Posterior cingulate gyrus (tissue), 11 donors: ENCODE data around the gene PSRC1.

Source experiments
- DNase-seq, 10 donors: peaks; one replicate each; pipeline versions ENCODE4 v3.0.0 to v3.0.0-alpha.2; 2020 to 2021; ENCODE audit warnings: mixed read lengths in 3 of 10
- intact Hi-C: fragments of 100-400 bp; cut with DNase I; formaldehyde crosslinking; loops from one replicate; pipeline ENCODE4 v1.15.1; 2023

The PSRC1 gene

GRCh38 chr1:109263597-109264378 is 19.2 kb downstream of the PSRC1 start:
- intact Hi-C loops: loop anchor here (2.0 to 10.0 kb wide), 4 partner anchors 63 to 271 kb away; partner anchors contain the start of genes ELAPOR1, GPR61 and SORT1
- DNase-seq: peak in 9 of 10 donors; percentile 53 to 96 (median 75)

DNA sequence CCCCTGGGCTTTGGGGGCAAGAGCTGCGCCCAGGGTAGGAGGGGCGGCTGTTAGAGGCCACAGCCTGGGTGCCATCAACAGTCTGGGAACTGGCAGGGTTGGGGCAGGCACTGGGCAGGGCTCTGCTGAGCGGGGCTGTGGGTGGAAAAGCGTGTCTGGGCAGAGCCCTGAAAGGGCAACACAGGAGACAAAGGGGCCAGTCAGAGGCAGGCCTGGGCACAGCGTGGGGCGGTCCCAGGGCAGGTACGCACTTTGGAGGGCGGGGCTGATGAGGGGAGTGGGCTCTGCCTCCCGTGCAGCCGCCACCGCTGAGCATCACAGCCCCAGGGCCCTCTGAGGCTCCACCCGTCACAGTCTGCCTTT is 19.7 kb downstream of the PSRC1 start:
- peak in 1 of 10 donors; percentile 63 for DNase-seq
- intact Hi-C loops: loop anchor here (2.0 to 10.0 kb wide), 4 partner anchors 62 to 272 kb away; partner anchors contain the start of genes ELAPOR1, GPR61 and SORT1

GRCh38 chr1:109262231-109263055 is 20.5 kb downstream of the PSRC1 start:
- peak in 2 of 10 donors; percentile 70 to 84 for DNase-seq
- intact Hi-C loops: loop anchor here (2.0 to 10.0 kb wide), 4 partner anchors 62 to 272 kb away; partner anchors contain the start of genes ELAPOR1, GPR61 and SORT1

DNA sequence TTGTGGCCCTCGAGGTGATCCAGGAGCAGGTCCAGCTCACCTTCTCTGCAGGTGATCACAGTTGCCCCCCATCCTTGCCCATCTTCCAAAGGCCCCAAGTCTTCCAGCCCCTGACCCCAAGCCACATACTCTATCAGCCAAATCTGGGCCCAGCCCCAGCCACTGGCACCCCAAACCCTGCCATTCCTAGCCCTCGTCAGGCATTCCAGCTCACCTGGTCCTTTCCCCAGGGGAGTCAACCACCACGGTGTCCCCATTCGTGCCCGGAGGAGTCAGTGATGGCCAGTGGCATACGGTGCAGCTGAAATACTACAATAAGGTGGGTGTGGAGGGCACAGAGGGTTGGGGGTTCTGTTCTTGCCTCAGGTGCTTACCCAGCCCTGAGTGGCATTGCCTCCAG is 21.4 kb downstream of the PSRC1 start:
- peak in 1 of 10 donors; percentile 66 for DNase-seq
- intact Hi-C loops: loop anchor here (5.0 to 10.0 kb wide), 3 partner anchors 136 to 273 kb away; partner anchors contain the start of genes ELAPOR1, GPR61 and SORT1

DNA sequence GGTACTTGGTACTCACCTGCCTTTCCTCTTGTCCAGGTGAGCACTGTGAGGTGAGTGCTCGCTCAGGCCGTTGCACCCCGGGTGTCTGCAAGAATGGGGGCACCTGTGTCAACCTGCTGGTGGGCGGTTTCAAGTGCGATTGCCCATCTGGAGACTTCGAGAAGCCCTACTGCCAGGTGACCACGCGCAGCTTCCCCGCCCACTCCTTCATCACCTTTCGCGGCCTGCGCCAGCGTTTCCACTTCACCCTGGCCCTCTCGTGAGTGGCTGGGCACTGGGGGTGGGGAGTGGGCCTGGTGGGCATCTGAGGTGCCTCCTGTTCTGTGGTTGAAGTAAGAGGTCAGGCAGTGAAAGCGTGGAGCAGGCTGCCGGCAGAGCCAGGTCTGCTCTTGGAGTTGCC is 21.9 kb downstream of the PSRC1 start:
- intact Hi-C loops: loop anchor here (5.0 to 10.0 kb wide), 3 partner anchors 136 to 274 kb away; partner anchors contain the start of genes ELAPOR1, GPR61 and SORT1

GRCh38 chr1:109259674-109260557 is 23.0 kb downstream of the PSRC1 start:
- intact Hi-C loops: loop anchor here (5.0 to 10.0 kb wide), 3 partner anchors 137 to 275 kb away; partner anchors contain the start of genes ELAPOR1, GPR61 and SORT1
- no peak for DNase-seq

More for the DNA sequence above, 21.9 kb downstream of the PSRC1 start:
- DNase-seq: no peak

- DNase-seq: peak in 2 of 10 donors; percentile 71 to 90
- intact Hi-C loops: no loop called here
These were observed 24.2 kb downstream of the PSRC1 start for GRCh38 chr1:109258481-109259466.

DNA sequence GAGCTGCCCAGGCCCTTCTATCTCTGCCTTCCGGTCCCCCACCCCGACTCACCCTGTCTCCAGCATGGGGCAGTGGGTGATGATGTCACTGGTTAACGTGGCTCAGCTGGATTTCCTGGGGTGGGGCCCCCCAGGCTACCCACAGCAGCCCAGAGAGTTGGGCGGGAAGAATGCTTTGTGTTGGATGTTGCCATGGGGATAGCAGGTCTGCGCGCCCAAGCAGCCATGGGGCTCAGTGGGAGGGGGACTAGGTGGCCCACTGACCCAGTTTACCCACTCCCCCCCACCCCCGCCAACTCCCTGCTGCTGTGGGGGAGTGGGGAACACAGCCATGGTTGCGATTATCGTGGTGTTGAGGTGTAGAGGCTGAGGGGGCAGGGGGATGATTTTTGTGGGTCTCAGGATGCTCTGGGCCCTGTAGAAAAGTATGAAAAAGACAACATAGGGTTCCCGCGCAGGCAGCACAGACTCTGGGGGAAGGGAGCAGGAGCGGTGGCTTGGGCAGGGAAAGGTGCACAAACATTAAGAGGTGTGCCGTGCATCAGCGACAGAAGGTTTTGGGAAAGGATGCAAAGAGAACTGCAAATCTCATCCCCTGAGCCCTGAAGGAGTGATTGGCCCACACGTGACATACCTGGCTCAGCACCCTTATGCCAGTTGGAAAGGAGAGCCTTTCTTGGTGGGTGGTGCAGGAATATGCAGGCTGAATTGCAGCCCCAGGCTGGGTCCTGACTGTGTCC is 25.1 kb downstream of the PSRC1 start:
- peak in 2 of 10 donors; percentile 62 to 80 for DNase-seq
- intact Hi-C loops: no loop called here

DNA sequence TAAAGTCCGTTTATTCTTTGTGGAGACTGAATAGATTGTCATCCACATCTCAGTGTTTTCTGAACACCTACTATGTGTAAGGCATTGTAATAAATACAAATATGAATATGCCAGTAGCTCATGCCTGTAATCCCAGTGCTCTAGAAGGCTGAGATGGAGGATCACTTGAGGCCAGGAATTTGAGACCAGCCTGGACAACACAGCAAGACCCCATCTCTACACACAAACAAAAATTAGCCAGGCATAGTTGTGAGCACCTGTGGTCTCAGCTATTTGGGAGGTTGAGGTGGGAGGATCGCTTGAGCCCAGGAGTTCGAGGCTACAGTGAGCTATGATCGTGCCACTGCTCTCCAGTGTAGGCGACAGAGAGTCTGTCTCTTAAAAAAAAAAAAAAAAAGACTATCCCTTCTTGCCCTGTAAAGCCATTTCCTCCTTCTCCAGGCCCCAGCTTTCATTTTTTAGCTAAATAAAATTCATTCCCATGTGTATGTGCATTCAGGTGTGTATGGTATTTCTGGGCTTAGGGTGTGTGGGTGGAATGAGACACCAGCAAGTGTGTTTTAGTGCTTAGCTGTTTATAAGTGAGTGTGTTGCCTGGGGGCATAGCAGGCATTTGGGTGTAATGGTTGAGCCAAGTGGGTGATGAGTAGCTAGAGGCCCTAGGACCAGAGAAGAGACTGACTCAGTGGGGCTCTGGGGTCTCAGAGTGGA is 25.8 kb downstream of the PSRC1 start:
- intact Hi-C loops: no loop called here
- DNase-seq: no peak

GRCh38 chr1:109256085-109256484 is 26.9 kb downstream of the PSRC1 start:
- intact Hi-C loops: no loop called here
- peak in 5 of 10 donors; percentile 43 to 93 (median 79) for DNase-seq

DNA sequence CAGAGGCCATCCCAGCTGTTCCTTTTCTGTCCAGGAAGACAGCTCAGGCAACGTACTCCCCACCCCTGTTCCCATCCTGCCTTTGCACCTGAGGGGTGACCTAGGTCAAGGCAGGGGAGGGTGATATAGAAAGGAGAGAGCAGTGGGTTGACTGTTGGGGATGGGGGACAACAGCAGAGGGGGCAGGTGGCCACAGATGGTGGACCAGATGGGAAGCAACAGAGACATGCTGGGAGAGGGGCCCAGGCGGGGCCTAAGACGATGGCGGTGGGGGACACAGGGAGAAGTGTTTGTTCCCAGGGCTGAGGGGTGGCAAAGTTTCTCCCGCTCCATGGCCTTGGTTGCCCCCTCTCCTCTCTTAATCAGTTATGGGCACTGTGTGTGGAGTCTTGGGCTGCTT is 27.3 kb downstream of the PSRC1 start:
- no peak for DNase-seq
- intact Hi-C loops: no loop called here

DNA sequence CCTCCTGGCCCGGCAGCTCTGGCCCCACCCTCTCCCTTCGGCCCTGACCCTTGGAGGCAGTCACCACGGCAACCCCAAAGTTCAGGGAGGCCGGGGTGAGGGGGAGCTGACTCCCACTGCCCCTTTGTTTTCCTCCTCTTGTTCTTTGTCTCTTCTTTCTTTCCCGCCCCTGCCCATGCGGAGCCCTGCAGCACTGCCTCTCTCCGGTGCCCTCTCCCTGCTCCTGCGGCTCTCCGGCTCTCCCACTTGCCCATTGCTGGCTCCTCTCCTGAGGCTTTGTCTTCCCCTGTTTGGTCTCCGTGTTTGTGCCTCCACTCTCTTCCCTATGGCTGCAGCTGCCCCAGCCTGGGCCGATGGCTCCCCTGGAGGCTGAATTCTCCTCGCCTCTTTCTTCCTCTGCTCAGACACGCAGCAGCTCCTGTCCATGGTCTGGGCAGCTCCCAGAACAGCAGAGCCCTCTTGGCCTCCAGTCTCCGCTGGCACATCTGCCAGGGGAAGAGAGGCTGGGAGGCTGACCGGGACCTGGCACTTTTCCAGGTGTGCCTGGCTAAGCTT is 27.8 kb downstream of the PSRC1 start:
- intact Hi-C loops: no loop called here
- peak in 4 of 10 donors; percentile 28 to 89 (median 80) for DNase-seq

DNA sequence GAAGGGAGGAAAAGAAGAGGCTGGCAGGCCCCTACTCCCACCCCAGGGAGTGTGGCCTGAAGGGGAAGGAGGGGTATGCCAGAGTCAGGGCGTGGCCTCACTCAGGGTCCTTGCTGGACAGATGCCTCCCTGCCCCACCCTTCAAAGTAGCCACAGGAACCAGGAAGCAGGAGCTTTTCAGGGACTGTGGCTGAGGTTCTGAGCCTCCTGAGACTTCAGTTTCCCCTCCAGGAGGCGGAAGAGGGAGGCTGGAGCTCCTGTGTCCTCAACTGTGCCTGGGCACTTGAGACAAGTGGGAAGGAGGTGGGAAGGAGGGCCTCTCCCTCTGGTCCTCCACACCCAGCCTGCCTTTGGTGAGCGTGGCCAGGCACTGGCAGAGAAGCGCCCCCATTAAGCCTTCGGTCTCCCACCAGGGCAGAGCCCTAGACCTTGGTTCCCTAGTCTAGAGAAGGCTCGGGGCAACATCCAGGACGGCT is 28.3 kb downstream of the PSRC1 start:
- intact Hi-C loops: no loop called here
- peak in 4 of 10 donors; percentile 24 to 86 (median 77) for DNase-seq

DNA sequence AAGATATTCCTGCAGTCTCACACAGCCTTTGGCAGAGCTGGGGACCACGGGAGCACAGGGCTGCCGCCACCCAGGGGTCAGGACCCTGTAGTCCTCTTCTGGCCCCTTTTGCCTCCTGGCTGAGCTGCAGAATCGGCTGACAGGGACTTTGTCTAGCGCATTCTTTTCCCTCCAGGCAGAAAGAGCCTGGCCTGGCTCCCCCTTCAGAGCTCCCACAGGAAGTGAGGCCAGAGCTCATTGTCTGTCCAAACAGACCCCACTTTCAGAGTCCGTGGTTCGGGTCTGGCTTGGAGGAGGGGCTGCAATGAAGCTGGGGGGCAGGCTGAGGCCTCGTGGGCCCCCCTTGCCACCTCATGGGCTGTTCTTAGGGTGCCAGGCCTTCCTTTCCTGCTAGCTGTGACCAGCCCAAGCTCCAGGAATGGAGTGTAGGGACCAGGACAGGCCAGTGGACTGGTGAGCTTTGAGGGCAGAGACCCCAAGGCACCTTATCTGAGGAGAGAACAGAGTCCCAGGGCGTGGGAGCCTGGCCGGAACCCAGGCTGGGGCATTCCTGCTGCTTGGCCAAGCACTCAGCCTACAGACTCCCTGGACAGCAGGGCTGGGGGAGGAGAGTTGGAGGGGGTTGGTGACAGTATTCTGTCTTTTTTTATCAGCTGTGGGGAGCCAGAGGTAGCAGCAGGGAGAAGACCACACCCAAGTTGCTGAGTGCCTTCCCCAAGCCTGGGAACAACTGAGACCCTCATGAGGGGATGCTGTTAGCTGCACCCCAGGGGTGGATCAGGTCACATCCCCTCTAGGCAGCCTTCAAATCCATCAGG is 28.9 kb downstream of the PSRC1 start:
- intact Hi-C loops: no loop called here
- DNase-seq: peak in 7 of 10 donors; percentile 52 to 94 (median 65)

DNA sequence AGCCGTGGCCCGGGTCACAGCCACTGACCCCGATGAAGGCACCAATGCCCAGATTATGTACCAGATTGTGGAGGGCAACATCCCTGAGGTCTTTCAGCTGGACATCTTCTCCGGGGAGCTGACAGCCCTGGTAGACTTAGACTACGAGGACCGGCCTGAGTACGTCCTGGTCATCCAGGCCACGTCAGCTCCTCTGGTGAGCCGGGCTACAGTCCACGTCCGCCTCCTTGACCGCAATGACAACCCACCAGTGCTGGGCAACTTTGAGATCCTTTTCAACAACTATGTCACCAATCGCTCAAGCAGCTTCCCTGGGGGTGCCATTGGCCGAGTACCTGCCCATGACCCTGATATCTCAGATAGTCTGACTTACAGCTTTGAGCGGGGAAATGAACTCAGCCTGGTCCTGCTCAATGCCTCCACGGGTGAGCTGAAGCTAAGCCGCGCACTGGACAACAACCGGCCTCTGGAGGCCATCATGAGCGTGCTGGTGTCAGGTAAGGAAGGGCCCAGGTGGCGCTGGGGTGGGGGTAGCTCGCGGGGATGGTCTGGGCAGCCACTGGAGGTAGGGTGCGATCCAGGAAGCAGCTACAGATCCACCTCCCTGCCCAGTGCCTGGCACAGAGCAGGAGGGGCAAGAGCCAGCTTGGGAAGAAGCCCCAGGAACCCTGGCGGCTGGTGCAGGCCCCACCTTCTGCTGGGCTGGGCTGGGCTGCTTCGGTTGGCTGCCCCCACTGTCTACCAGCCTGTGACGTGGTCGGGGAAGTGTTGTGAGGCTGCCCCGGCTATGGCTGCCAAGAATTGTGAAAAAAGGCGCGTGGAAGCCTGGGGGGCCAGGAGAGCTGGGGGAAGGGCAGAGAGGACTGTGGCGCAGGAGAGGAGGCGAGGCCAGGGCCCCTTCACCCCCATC is 29.8 kb downstream of the PSRC1 start:
- peak; percentile 75 to 97 (median 85) for DNase-seq
- intact Hi-C loops: no loop called here
